NOMO-1 treated with dmso at 0.1 percent for 144 hours (cell line): ENCODE data around the gene LDLRAP1.
"Not testable (repeated sequence)": the region's sequence is repeated elsewhere in the genome, so short reads cannot be mapped to it uniquely, and the experiment has no call there.

Experiments
- DNase-seq: peaks from one replicate; lab custom pipeline; 2025; ENCODE audit not compliant: unreplicated experiment; lab: John Stamatoyannopoulos, UW

The LDLRAP1 gene

GRCh38 chr1:25599969-25600610 is 56.7 kb downstream of the LDLRAP1 start:
- DNase-seq, result no peak

- DNase-seq, result not testable (repeated sequence)
Observed at GRCh38 chr1:25600971-25601699, 57.7 kb downstream of the LDLRAP1 start.

DNA sequence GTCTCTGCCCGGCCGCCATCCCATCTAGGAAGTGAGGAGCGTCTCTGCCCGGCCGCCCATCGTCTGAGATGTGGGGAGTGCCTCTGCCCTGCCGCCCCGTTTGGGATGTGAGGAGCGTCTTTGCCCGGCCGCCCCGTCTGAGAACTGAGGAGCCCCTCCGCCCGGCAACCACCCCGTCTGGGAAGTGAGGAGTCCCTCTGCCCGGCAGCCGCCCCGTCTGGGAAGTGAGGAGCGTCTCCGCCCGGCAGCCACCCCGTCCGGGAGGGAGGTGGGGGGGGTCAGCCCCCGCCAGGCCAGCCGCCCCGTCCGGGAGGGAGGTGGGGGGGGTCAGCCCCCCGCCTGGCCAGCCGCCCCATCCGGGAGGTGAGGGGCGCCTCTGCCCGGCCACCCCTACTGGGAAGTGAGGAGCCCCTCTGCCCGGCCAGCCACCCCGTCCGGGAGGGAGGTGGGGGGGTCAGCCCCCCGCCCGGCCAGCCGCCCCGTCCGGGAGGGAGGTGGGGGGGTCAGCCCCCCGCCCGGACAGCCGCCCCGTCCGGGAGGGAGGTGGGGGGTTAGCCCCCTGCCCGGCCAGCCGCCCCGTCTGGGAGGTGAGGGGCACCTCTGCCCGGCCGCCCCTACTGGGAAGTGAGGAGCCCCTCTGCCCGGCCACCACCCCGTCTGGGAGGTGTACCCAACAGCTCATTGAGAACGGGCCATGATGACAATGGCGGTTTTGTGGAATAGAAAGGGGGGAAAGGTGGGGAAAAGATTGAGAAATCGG is 60.6 kb downstream of the LDLRAP1 start:
- DNase-seq, result not testable (repeated sequence)

- DNase-seq, result no peak
Observed at GRCh38 chr1:25607123-25607522, 63.7 kb downstream of the LDLRAP1 start.

GRCh38 chr1:25608488-25609178 is 65.2 kb downstream of the LDLRAP1 start:
- DNase-seq, result peak; percentile 90

DNA sequence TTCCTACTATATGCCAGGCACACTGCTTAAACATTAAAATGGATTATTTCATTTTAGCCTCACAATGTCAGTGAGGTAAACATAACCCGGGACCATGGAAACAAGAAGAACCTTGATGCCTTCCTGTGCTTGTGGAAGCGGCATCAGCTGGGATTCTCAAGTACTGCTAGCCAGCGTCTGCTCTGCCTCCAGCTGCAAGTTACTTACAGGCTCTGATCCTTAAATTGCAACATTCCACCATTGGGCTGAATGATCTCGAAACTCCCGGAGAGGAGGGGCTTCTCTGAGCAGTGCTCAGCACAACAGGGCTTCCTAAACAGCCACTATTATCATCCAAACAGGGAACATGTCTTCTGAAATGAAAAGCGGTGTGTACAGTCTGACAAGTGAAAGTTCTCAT is 66.5 kb downstream of the LDLRAP1 start:
- DNase-seq, result no peak

DNA sequence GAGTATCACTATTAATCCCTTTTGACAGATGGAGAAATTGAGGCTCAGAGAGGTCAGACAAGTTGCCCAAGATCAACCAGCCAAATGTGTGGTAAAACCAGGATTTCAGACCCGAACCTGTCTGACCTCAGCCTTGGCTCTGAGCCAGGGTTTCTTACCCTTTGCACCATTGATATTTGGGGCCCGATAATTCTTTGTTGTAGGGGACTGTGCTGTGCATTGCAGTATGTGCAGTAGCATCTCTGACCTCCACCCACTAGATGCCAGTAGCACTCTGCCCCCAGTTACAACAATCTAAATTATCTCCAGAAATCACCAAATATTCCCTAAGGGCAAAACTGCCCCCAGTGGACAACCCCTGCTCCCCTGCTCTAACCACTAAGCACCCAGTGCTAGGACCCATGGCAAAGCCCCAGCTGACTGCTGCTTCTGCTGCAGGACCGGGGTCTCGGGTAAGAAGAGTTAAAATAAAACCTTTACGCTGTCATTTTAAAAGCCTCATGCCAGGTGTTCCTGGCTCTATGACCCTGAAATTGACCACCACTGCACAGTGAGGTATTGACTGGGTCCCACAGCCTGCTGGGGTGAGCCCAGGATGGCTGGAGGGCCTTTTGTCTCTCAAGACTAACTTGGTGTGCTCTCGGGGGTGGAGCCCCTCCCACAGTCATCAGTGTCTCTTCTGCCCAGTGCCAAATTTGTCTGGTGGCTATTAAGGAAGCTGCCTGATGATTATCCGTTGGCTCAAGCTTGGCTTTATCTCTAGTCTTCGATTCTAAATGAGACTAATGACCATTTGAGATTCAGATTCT is 67.6 kb downstream of the LDLRAP1 start:
- DNase-seq, result no peak

- no peak for DNase-seq
Observed at GRCh38 chr1:25611843-25612242, 68.4 kb downstream of the LDLRAP1 start.

- no peak for DNase-seq
Observed at GRCh38 chr1:25612421-25612820, 69.0 kb downstream of the LDLRAP1 start.

DNA sequence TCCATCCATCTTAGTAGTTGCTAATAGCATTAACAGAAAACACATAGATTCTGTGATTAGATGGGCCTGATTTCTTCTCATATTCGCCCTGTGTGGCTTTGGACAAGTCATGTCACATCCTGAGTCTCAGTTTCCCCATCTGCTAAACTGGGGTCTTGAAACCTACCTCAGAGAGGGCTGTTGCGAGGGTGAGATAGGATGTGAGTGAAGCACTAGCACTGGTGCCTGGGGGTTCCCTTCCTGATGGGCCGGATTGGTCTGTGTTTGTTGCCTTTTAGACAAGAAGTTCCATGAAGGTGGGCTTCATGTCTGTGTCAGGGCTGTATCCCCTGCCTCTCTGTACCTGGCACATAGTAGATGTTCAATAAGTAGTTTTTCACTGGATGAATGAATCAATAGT is 69.7 kb downstream of the LDLRAP1 start:
- DNase-seq, result no peak

DNA sequence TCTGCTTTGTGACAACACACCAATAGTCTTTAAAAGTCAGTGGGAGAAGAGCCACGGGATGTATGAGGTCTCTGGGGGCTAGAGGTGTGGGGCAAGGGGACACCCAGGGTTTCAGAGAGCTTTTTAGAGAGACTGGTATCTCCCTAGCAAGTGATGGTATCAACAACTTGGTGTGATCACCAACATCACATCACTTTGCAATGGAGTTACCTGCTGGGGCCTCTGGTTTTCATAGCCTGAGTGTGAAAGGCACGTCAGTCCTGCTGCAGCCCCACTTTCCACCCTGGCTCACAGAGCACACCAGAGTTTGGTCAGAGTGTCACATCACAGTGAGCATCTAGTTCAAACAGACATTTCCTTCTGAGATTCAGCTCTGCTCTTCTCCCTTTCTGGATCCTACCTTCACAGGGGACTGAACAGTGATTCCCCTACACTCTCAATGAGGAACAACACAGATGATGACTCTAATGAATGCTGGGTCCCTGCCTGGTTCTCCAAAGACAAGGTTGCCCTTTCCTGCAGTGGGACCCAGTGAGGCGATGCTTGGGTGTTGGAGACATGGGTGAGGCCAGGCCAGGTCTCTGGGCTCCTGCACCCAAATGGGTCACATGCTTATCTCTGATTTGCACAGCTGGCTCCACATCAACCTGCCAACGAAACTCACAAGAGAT is 71.2 kb downstream of the LDLRAP1 start:
- DNase-seq, result no peak

- DNase-seq, result no peak
Observed at GRCh38 chr1:25615172-25615541, 71.8 kb downstream of the LDLRAP1 start.

DNA sequence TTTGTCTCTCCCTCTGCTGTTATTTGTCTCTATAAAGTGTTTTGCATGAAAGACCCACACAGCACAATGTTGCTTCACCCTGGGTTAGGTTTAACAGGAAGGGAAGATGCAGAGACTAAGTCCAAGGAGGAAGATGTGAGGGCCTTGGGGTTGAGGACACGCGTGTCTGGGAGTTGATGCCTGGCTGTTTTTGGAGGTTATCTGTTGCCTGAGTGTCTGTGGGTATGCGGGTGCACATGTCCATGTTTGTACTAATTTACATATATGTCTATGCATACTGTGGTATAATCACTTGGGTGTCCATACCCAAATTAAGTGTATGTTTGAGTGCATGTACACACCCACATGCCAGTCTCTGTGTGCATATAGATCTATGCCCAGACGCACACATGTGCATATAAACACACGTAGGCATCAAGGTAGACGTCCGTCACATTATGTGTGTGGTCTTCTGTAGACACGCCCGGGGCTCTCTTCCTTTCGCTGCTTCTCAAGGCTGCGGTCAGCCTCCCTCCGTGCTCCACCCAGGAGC is 72.2 kb downstream of the LDLRAP1 start:
- DNase-seq, result no peak

DNA sequence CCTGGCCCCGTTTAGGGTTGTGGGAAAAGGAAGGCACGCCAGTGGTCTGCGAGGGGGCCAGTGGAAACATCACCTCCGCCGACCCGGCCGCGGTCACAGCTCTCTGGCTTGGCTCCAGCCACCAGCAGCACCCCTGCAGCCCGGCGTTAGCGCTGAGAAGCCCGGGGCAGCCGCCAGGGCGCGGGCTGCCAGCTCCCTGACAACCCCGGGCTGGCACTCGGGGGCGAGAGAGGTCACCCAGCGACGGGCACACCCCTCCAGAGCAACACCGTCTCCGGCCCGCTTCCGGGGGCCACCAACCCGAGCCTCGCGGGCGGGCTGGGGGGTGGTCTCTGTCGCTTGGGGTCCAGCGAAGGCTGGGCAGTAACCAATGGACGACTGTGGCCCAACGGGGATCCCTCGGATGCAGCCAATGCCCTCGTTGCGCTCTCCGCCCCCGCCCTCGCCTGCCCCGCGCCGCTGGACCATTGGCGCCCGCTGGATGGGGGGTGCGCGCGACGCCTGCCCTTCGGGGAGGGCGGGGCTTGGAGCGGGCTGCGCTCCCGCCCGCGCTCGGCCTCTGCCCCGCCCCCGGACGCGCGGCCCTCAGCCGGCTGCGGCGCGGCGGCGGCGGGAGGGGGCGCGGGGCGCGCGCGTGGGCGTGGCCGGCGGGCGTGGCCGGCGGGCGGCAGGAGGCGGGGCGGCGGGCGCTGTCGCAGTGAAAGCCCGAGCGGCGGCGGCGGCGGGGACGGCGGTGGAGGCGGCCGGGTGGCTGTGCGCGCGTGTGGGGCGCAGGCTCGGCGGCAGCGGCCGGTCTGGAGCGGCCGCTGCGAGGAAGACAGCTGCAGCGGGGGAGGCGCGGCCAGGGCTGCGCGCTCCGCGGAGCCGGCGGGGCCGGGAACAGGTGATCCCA is 72.9 kb downstream of the LDLRAP1 start, which contains the start of gene MAN1C1:
TSS of gene MAN1C1 (plus strand) at position 697 of the 892 bp plus-strand sequence. CDS start 1,007 bp downstream, outside the sequence.
- peak; percentile 73 for DNase-seq

GRCh38 chr1:25616987-25617624 is 73.7 kb downstream of the LDLRAP1 start:
- no peak for DNase-seq

- no peak for DNase-seq
Observed at GRCh38 chr1:25617625-25618432, 74.4 kb downstream of the LDLRAP1 start.

- DNase-seq, result no peak
Observed at GRCh38 chr1:25618433-25618808, 75.0 kb downstream of the LDLRAP1 start.
